ENCODE measurements around the gene ZNF236. TPM values are rescaled to one million over a fixed set of nuclear protein-coding genes. Genes with fewer than 3 reads are reported as not detected.
A peak's percentile ranks its signal among the peaks of the same experiment; 100 is the strongest.

Gene ZNF236
- total and polyA plus RNA-seq, 10 of the 15 experiments (the other 5 are each of a cell fraction or from before 2014, with no cell fraction given): 1.0 to 14.4 (median 5.9) TPM

- no peaks in the 10 kb centered on the region; the same call in 2 of the 3 replicates for H3K9me3 ChIP-seq (replicated peaks; ENCODE audit: control insufficient read depth, insufficient read depth, low read length)
- no peaks in the 10 kb centered on the region for H3K36me3 ChIP-seq (ENCODE audit: control insufficient read depth in 2 of 2, insufficient read depth in 2 of 2, low read length in 1 of 2)
- ATAC-seq (no peak), DNase-seq (ENCODE audit: low read depth, low spot score) (no peak), FAIRE-seq (no peak)
- peaks cover 39% of the 10 kb centered on the region for H3K79me2 ChIP-seq (ENCODE audit: control insufficient read depth, insufficient read depth, low read length)
- no peaks in the 10 kb centered on the region for H3K4me1 ChIP-seq (ENCODE audit: control insufficient read depth, insufficient read depth, low read length)
- WGBS (ENCODE audit: insufficient coverage, insufficient replicate concordance, low lambda C conversion rate, missing lambda C conversion rate): 99% methylated on average over 4 of the region's 6 CpGs
- POLR2A ChIA-PET: interaction anchor here (0.6 kb wide), 1 partner anchor 16 kb away, joined by 5 read pairs; no protein-coding TSS in a partner anchor
- H3K9ac ChIP-seq (ENCODE audit: control insufficient read depth, insufficient read depth, low read length): no peak overlapping the region
- RAD21 ChIA-PET (ENCODE audit: unreplicated experiment): interaction anchor here (0.7 kb wide), 1 partner anchor 359 kb away, joined by 3 read pairs; no protein-coding TSS in a partner anchor
- CTCF ChIA-PET: interaction anchor here (1.1 to 1.6 kb wide), 2 partner anchors 8 to 11 kb away, joined by 3 to 5 read pairs; no protein-coding TSS in a partner anchor
- in situ Hi-C loops (cut with MboI): no loop called here
- no peak overlapping the region for H2AFZ ChIP-seq (ENCODE audit: control insufficient read depth, low read depth, low read length)
- SMC1A ChIA-PET (ENCODE audit: uncharacterized antibody, unreplicated experiment): no interaction called here
- H3K27ac ChIP-seq (ENCODE audit: control insufficient read depth, insufficient read depth): no peak overlapping the region
- BruUV-seq (replicated peaks): no TSS peak
- no peak overlapping the region for H3K4me3 ChIP-seq
- H3K27me3 ChIP-seq (replicated peaks in 1 of 2; ENCODE audit: control insufficient read depth in 2 of 2, insufficient read depth in 2 of 2, low read length in 1 of 2): no peaks in the 10 kb centered on the region
- no peak for TF ChIP-seq SIN3A (IDR thresholded peaks at IDR 0.05; ENCODE audit: low read depth, low read length)
- TF ChIP-seq NBN (IDR thresholded peaks at IDR 0.05): no peak
- no peaks in the 10 kb centered on the region for H4K20me1 ChIP-seq (ENCODE audit: control insufficient read depth, insufficient read depth)
- intact Hi-C loops (cut with micrococcal nuclease; ENCODE audit: unreplicated experiment): no loop called here
- H3K4me2 ChIP-seq (ENCODE audit: control insufficient read depth, insufficient read depth): no peak overlapping the region
Measured at GRCh38 chr18:76837071-76837470, 14.7 kb downstream of the ZNF236 start.

GRCh38 chr18:76838182-76838581 lies 15.8 kb downstream of the ZNF236 start:
- Histone ChIP-seq H3K79me2 (ENCODE audit: control insufficient read depth, insufficient read depth, low read length) (peaks cover 29% of the 10 kb centered on the region), H3K27me3 (replicated peaks in 1 of 2; ENCODE audit: control insufficient read depth in 2 of 2, insufficient read depth in 2 of 2, low read length in 1 of 2) (no peaks in the 10 kb centered on the region), H3K4me1 (ENCODE audit: control insufficient read depth, insufficient read depth, low read length) (no peaks in the 10 kb centered on the region), H2AFZ (ENCODE audit: control insufficient read depth, low read depth, low read length) (no peak overlapping the region), H3K4me3 (no peak overlapping the region), H3K9me3 (replicated peaks; ENCODE audit: control insufficient read depth, insufficient read depth, low read length) (no peaks in the 10 kb centered on the region), H3K9ac (ENCODE audit: control insufficient read depth, insufficient read depth, low read length) (no peak overlapping the region), H4K20me1 (ENCODE audit: control insufficient read depth, insufficient read depth) (no peaks in the 10 kb centered on the region), H3K27ac (ENCODE audit: control insufficient read depth, insufficient read depth) (no peak overlapping the region), H3K36me3 (ENCODE audit: control insufficient read depth in 2 of 2, insufficient read depth in 2 of 2, low read length in 1 of 2) (no peaks in the 10 kb centered on the region), H3K4me2 (ENCODE audit: control insufficient read depth, insufficient read depth) (no peak overlapping the region)
- RAD21 ChIA-PET (ENCODE audit: unreplicated experiment): no interaction called here
- no peak for DNase-seq (ENCODE audit: low read depth, low spot score)
- ATAC-seq: no peak
- intact Hi-C loops (cut with micrococcal nuclease; ENCODE audit: unreplicated experiment): no loop called here
- 84% methylated on average over 3 of the region's 3 CpGs for WGBS (ENCODE audit: insufficient coverage, insufficient replicate concordance, low lambda C conversion rate, missing lambda C conversion rate)
- CTCF ChIA-PET: interaction anchor here (0.9 to 1.6 kb wide), 2 partner anchors 10 to 35 kb away, joined by 3 to 5 read pairs; no protein-coding TSS in a partner anchor
- TF ChIP-seq TCF3 (IDR thresholded peaks at IDR 0.05; ENCODE audit: borderline replicate concordance, insufficient read depth, low read depth, low read length): no peak
- peak; percentile 38 for FAIRE-seq
- SMC1A ChIA-PET (ENCODE audit: uncharacterized antibody, unreplicated experiment): no interaction called here
- POLR2A ChIA-PET: no interaction called here
- in situ Hi-C loops (cut with MboI): no loop called here
- BruUV-seq (replicated peaks): no TSS peak
